GM12878 (cell line): Measurements from ENCODE around the gene ADCY1. TPM values are rescaled to one million over a fixed set of nuclear protein-coding genes. Genes with fewer than 3 reads are reported as not detected.

Source experiments
- ATAC-seq: fragments of 200-7000 bp; cut with Tn5 transposase; 3 replicates; pipeline ENCODE4 v1.9.1; 2020; ENCODE audit warnings: mild to moderate bottlenecking, moderate library complexity
- BruUV-seq: library from RNA; stranded (reverse); fragments of 400-500 nt; replicated peaks from 2 replicates; lab custom pipeline; 2021; lab: Mats Ljungman, UMichigan
- CTCF ChIA-PET: fragments of 300-600 bp; sonication (Branson Sonifier 250); formaldehyde crosslinking; extraction: SDS; loops from one replicate; lab custom pipeline; 2021; ENCODE audit warnings: inconsistent platforms; lab: Yijun Ruan, JAX
- POLR2A ChIA-PET: fragments of 350-600 bp; formaldehyde crosslinking; extraction: SDS; loops from one replicate; lab custom pipeline; 2021; ENCODE audit warnings: inconsistent platforms; lab: Charles Lee
- RAD21 ChIA-PET: fragments of 300-600 bp; sonication (Branson Sonifier 250); formaldehyde crosslinking; loops from one replicate; lab custom pipeline; 2023; ENCODE audit warnings: antibody characterized with exemption; ENCODE audit not compliant: unreplicated experiment; lab: Charles Lee
- SMC1A ChIA-PET: fragments of 300-600 bp; sonication (Branson Sonifier 250); formaldehyde crosslinking; loops from one replicate; lab custom pipeline; 2023; ENCODE audit not compliant: unreplicated experiment, uncharacterized antibody; lab: Charles Lee
- DNase-seq: peaks from one replicate; pipeline ENCODE4 v3.0.0-alpha.2; 2011; ENCODE audit warnings: low read depth, low spot score
- FAIRE-seq: peaks from 3 replicates; lab custom pipeline; 2011; peaks lifted over from hg19 to GRCh38; lab: Jason Lieb, UNC
- H2AFZ ChIP-seq: 2 replicates; pipeline ENCODE4 v1.6.0; 2011; ENCODE audit warnings: low read depth, low read length, control low read depth; ENCODE audit not compliant: control insufficient read depth
- H3K27ac ChIP-seq: 2 replicates; pipeline ENCODE4 v1.5.1; 2011; ENCODE audit warnings: control low read depth; ENCODE audit not compliant: control insufficient read depth, insufficient read depth
- H3K27me3 ChIP-seq, 2 experiments: replicated peaks in 1 of 2; 2 replicates each; pipeline versions ENCODE4 v1.6.0 to v1.6.1; 2011; ENCODE audit warnings: low read length in 1 of 2; ENCODE audit not compliant: control insufficient read depth in 2 of 2, insufficient read depth in 2 of 2
- H3K36me3 ChIP-seq, 2 experiments: 2 replicates each; pipeline ENCODE4 v1.5.1; 2011; ENCODE audit warnings: low read length in 1 of 2; ENCODE audit not compliant: control insufficient read depth in 2 of 2, insufficient read depth in 2 of 2
- H3K4me1 ChIP-seq: 2 replicates; pipeline ENCODE4 v1.6.1; 2011; ENCODE audit warnings: mild to moderate bottlenecking, low read length, moderate library complexity, mixed read lengths; ENCODE audit not compliant: control insufficient read depth, insufficient read depth
- H3K4me2 ChIP-seq: 2 replicates; pipeline ENCODE4 v1.6.0; 2011; ENCODE audit warnings: control low read depth; ENCODE audit not compliant: control insufficient read depth, insufficient read depth
- H3K4me3 ChIP-seq: fragments of 200-600 bp; sonication (generic); 2 replicates; pipeline ENCODE4 v1.5.1; 2016
- H3K79me2 ChIP-seq: 2 replicates; pipeline ENCODE4 v1.6.0; 2011; ENCODE audit warnings: low read length; ENCODE audit not compliant: control insufficient read depth, insufficient read depth
- H3K9ac ChIP-seq: 2 replicates; pipeline ENCODE4 v1.8.0; 2011; ENCODE audit warnings: low read length, control low read depth, mixed read lengths; ENCODE audit not compliant: control insufficient read depth, insufficient read depth
- H3K9me3 ChIP-seq: replicated peaks from 3 replicates; pipeline ENCODE4 v1.5.1; 2011; ENCODE audit warnings: mild to moderate bottlenecking, low read length; ENCODE audit not compliant: control insufficient read depth, insufficient read depth
- H4K20me1 ChIP-seq: 2 replicates; pipeline ENCODE4 v1.6.0; 2011; ENCODE audit not compliant: control insufficient read depth, insufficient read depth
- CBFB ChIP-seq: IDR thresholded peaks from 2 replicates; pipeline ENCODE4 v1.6.1; 2016; ENCODE audit warnings: antibody characterized with exemption, low read depth
- CEBPB ChIP-seq, 2 experiments: fragments of 150-350 bp in 1 of 2; IDR thresholded peaks; 2 replicates each; pipeline ENCODE4 v1.6.1; 2012 to 2014; ENCODE audit warnings: low read depth in 2 of 2, low read length in 2 of 2, borderline replicate concordance in 1 of 2, inconsistent platforms in 1 of 2
- JUNB ChIP-seq: IDR thresholded peaks from 2 replicates; pipeline ENCODE4 v1.6.1; 2016; ENCODE audit warnings: antibody characterized with exemption, mild to moderate bottlenecking
- KAT2A ChIP-seq: conservative IDR thresholded peaks from 2 replicates; pipeline ENCODE4 v1.6.1; 2011; ENCODE audit warnings: low read depth, low read length; ENCODE audit not compliant: control insufficient read depth
- LARP7 ChIP-seq: fragments of 450-650 bp; IDR thresholded peaks from 2 replicates; pipeline ENCODE4 v1.6.1; 2017; ENCODE audit warnings: mild to moderate bottlenecking
- RAD21 ChIP-seq: IDR thresholded peaks from 2 replicates; pipeline ENCODE4 v1.6.1; 2011; ENCODE audit warnings: mild to moderate bottlenecking, low read depth, low read length, moderate library complexity; ENCODE audit not compliant: insufficient read depth
- ZNF622 ChIP-seq: fragments of 450-650 bp; IDR thresholded peaks from 2 replicates; pipeline ENCODE4 v1.6.1; 2017; ENCODE audit warnings: mild to moderate bottlenecking, inconsistent platforms
- WGBS: methylation state at CpG from one replicate; pipeline ENCODE4 v1.1.6; 2016; ENCODE audit warnings: low lambda C conversion rate; ENCODE audit not compliant: insufficient replicate concordance, insufficient coverage; ENCODE audit errors: missing lambda C conversion rate; 5-methylcytosine and 5-hydroxymethylcytosine counted together
- in situ Hi-C: fragments of 300-500 bp; cut with MboI; formaldehyde crosslinking; loops from 9 replicates; pipeline ENCODE4 v1.14.3; 2018; ENCODE audit warnings: mixed read lengths
- intact Hi-C: fragments of 100-400 bp; cut with micrococcal nuclease; formaldehyde crosslinking; loops from one replicate; pipeline ENCODE4 v1.14.2; 2022; ENCODE audit not compliant: unreplicated experiment
- polyA plus RNA-seq, 11 experiments: library from polyadenylated mRNA; depleted of rRNA in 4 of 11; unstranded in 6 of 11; stranded (reverse) in 5 of 11; fragments of >200 nt; fragmentation: Nextera tagmentation in 4 of 11; fragmentation: Illumina TruSeq in 1 of 11; extraction: Ambion mirVana in 4 of 11; extraction: Trizol in 1 of 11; gene quantifications; 1 replicate in 1 of 11; 2 replicates in 10 of 11; pipeline versions ENCODE4 v1.2.1 to v1.2.3, GENCODE V29; 2011 to 2016; ENCODE audit warnings: inconsistent platforms in 2 of 11, missing spikeins in 2 of 11, low read depth in 1 of 11
- total RNA-seq, 4 experiments: library from RNA; depleted of rRNA in 3 of 4; stranded (reverse); fragments of >200 nt in 3 of 4; fragmentation: Illumina TruSeq in 1 of 4; extraction: Trizol in 1 of 4; gene quantifications; 2 replicates each; pipeline versions ENCODE4 v1.2.1 to v1.2.3, GENCODE V29; 2013 to 2021
- TF ChIP-seq, protein P1 (sequence below): fragments of 450-650 bp; conservative IDR thresholded peaks from 2 replicates; pipeline ENCODE4 v1.6.1; 2017; ENCODE audit warnings: mild to moderate bottlenecking, moderate library complexity
- TF ChIP-seq, protein P2 (sequence below): fragments of 150-350 bp; IDR thresholded peaks from 2 replicates; pipeline ENCODE4 v1.6.1; 2014; ENCODE audit warnings: mild to moderate bottlenecking, low read depth, low read length
- TF ChIP-seq, protein P3 (sequence below): fragments of 450-650 bp; IDR thresholded peaks from 2 replicates; pipeline ENCODE4 v1.6.1; 2014; ENCODE audit warnings: mild to moderate bottlenecking

The ADCY1 gene
- total and polyA plus RNA-seq, 10 of the 15 experiments (the other 5 are each of a cell fraction or from before 2014, with no cell fraction given): 0.13 to 1.4 (median 0.45) TPM; not detected in 1

DNA sequence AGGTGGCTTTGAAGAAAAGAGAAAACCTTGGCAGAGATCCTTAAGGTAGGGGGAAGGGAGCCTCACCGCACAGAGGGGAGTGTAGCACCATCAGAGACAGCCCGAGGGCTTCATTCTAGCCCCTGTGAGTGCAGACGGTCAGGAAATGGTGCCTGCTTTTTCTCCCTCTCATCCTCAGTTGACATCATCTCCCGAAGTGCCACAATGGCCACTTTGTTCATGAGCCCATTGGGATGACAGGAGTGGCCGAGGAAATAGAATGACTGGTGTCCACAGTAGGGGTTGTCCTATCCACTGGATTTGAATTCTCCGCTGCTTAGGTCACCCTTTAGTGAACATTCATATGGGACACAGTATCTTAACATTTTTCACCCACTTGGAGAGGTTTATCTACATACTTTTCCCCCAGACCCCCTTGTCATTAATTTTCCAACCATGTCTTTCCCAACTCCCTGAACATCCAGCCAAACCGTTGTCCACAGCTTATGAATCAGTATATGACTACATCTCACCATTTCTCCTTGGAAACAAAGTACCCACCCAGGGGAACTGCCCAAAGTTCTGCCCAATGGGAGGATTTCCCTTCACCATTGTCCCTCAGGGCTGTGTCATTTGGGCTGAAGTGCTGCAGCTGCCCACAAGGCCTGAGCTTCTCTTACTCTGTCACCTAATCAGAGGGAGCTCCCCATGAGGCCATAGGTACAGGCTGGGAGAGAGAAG, 108.8 kb downstream of the ADCY1 start:
- Histone ChIP-seq H3K4me2 (no peak overlapping the region), H3K79me2 (no peaks in the 10 kb centered on the region), H3K27me3 (peaks cover 0 to 4% of the 10 kb centered on the region in 2 experiments; a peak in 2 of 4 replicates), H3K4me1 (no peaks in the 10 kb centered on the region), H3K9me3 (no peaks in the 10 kb centered on the region), H4K20me1 (no peaks in the 10 kb centered on the region), H2AFZ (no peak overlapping the region), H3K4me3 (no peak overlapping the region), H3K9ac (no peak overlapping the region), H3K36me3 (no peaks in the 10 kb centered on the region), H3K27ac (no peak overlapping the region)
- WGBS: 26% methylated on average over 7 of the region's 7 CpGs
- SMC1A ChIA-PET: no interaction called here
- in situ Hi-C loops (no loop called here), intact Hi-C loops (no loop called here)
- RAD21 ChIA-PET: no interaction called here
- DNase-seq (no peak), ATAC-seq (no peak), FAIRE-seq (no peak)
- no TSS peak for BruUV-seq
- TF ChIP-seq KAT2A: no peak
- CTCF ChIA-PET: no interaction called here
- POLR2A ChIA-PET: no interaction called here

DNA sequence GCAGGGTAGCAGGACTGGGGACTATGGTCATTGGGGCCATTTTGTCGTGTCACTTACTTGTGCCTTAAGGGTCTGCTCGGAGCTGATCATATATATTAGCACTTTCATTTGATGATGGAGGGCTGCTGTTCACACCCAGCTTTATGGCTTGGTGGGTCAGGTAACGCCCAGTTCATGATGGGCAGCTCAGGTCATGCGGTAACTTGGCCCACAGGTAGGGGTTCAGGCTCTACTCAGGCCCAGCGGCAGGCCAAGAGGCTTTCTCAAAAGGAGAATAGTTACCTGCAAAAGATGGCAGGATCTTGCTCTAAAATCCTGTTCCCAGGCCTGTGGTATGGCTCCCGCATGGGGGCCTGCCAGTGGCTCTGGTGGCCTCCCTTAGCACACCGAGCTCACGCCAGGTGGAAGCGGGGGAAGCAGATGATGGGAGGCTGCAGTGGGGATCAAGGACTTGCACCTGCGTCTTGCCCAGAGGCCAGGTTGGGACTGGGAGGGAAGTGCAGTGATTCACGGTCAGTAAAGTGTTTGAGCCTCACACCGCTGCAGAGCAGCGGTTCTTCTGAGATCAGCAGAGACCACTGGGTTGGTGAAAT, 109.5 kb downstream of the ADCY1 start:
- H3K9me3 ChIP-seq: no peaks in the 10 kb centered on the region
- no peaks in the 10 kb centered on the region for H3K79me2 ChIP-seq
- peaks cover 0 to 4% of the 10 kb centered on the region in 2 experiments; a peak in 2 of 4 replicates for H3K27me3 ChIP-seq
- H3K27ac ChIP-seq: no peak overlapping the region
- POLR2A ChIA-PET: no interaction called here
- CTCF ChIA-PET: no interaction called here
- no peaks in the 10 kb centered on the region for H3K4me1 ChIP-seq
- RAD21 ChIA-PET: no interaction called here
- no peak overlapping the region for H3K4me2 ChIP-seq
- H2AFZ ChIP-seq: no peak overlapping the region
- 63% methylated on average over 13 of the region's 13 CpGs for WGBS
- SMC1A ChIA-PET: no interaction called here
- H3K4me3 ChIP-seq: no peak overlapping the region
- in situ Hi-C loops (no loop called here), intact Hi-C loops (no loop called here)
- no peaks in the 10 kb centered on the region for H4K20me1 ChIP-seq
- DNase-seq (no peak), FAIRE-seq (no peak), ATAC-seq (no peak)
- no peak overlapping the region for H3K9ac ChIP-seq
- BruUV-seq: no TSS peak
- H3K36me3 ChIP-seq: no peaks in the 10 kb centered on the region
- TF ChIP-seq CEBPB (IDR thresholded peaks at IDR 0.05; ENCODE audit: borderline replicate concordance in 1 of 2, low read depth in 2 of 2, low read length in 2 of 2) (no peak), CBFB (no peak), JUNB (no peak), LARP7 (no peak), ZNF622 (no peak), RAD21 (no peak)
- TF ChIP-seq, protein P1, sequence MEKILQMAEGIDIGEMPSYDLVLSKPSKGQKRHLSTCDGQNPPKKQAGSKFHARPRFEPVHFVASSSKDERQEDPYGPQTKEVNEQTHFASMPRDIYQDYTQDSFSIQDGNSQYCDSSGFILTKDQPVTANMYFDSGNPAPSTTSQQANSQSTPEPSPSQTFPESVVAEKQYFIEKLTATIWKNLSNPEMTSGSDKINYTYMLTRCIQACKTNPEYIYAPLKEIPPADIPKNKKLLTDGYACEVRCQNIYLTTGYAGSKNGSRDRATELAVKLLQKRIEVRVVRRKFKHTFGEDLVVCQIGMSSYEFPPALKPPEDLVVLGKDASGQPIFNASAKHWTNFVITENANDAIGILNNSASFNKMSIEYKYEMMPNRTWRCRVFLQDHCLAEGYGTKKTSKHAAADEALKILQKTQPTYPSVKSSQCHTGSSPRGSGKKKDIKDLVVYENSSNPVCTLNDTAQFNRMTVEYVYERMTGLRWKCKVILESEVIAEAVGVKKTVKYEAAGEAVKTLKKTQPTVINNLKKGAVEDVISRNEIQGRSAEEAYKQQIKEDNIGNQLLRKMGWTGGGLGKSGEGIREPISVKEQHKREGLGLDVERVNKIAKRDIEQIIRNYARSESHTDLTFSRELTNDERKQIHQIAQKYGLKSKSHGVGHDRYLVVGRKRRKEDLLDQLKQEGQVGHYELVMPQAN: no peak
- TF ChIP-seq, protein P2, sequence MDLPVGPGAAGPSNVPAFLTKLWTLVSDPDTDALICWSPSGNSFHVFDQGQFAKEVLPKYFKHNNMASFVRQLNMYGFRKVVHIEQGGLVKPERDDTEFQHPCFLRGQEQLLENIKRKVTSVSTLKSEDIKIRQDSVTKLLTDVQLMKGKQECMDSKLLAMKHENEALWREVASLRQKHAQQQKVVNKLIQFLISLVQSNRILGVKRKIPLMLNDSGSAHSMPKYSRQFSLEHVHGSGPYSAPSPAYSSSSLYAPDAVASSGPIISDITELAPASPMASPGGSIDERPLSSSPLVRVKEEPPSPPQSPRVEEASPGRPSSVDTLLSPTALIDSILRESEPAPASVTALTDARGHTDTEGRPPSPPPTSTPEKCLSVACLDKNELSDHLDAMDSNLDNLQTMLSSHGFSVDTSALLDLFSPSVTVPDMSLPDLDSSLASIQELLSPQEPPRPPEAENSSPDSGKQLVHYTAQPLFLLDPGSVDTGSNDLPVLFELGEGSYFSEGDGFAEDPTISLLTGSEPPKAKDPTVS: no peak
- TF ChIP-seq, protein P3, sequence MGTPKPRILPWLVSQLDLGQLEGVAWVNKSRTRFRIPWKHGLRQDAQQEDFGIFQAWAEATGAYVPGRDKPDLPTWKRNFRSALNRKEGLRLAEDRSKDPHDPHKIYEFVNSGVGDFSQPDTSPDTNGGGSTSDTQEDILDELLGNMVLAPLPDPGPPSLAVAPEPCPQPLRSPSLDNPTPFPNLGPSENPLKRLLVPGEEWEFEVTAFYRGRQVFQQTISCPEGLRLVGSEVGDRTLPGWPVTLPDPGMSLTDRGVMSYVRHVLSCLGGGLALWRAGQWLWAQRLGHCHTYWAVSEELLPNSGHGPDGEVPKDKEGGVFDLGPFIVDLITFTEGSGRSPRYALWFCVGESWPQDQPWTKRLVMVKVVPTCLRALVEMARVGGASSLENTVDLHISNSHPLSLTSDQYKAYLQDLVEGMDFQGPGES: no peak
